HG03280 (cell line): Measurements from ENCODE around the gene TRPV3.
"Not testable (repeated sequence)": the region's sequence is repeated elsewhere in the genome, so short reads cannot be mapped to it uniquely, and the experiment has no call there.

Source experiments
- ATAC-seq: cut with Tn5 transposase; IDR thresholded peaks from one replicate; pipeline ENCODE4 v1.9.1; 2021; ENCODE audit warnings: mild to moderate bottlenecking, moderate library complexity; ENCODE audit not compliant: unreplicated experiment

The TRPV3 gene

DNA sequence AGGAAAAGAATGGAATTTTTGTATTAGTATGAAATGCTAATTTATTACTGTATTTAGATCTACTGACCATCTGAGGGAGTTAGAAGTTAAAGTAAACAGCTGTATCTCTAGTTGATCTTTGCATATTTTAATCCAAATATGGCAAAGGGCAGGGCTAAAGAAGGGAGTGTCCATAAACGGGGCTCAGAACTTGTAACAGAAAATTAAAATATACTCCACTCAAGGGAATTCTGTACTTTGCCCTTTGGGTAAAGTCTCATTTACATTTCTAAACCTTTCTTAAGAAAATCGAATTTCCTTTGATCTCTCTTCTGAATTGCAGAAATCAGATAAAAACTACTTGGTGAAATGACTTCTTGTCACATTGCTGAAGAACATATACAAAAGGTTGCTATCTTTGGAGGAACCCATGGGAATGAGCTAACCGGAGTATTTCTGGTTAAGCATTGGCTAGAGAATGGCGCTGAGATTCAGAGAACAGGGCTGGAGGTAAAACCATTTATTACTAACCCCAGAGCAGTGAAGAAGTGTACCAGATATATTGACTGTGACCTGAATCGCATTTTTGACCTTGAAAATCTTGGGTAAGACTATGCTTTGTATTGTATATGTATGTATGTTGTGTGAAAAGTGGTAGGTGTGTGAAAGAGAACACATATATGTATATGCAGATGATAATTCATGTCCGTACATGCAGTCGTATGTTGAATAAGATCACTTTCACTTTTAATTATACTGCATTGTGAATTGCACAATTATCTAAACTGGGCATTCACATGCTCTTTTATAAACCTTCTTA lies 81.6 kb downstream of the TRPV3 start, which contains the start of gene ASPA:
ASPA (plus strand) TSS at position 186 of the 799 bp plus-strand sequence; CDS start at position 349, 163 bp downstream.
- ATAC-seq, result no peak

DNA sequence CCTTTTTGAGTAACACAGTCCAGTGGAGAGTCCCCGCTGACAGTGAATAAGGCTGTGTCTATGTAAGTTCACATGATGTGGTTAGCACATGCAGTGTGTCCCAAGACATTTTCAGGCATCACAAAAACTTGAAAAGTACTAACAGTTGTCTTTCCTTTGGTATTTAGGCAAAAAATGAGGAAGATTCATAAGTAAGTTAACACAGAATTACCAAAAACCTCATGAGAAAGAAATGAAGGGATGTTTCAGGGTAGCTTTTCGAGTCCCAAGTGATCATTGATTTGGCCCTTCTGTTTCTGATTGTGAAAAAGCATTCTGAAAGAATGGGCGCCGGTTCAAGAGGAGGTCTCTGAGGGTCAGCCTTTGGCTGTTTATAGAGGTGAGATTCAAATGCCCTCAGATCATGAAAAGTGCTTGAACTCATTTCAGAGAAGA lies 82.3 kb downstream of the TRPV3 start:
- ATAC-seq, result no peak

DNA sequence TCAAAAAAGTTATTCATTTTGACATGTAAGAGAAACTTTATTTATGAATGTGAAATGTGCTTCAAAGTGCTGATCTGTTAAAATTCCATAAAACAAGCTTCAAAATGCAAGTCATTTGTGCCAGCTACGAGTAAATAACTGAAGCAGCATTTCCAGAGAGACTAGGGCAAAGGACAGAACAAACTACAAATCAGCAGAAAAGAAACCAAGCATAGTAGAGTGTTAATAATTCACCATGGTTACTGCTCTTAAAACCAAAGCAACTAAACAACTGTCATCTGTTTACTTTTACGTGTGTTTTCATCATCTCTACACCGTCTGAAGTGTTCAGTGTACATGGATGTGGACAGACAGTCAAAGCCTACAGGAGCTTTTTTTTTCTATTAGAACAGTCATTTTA lies 83.4 kb downstream of the TRPV3 start:
- ATAC-seq, result no peak

DNA sequence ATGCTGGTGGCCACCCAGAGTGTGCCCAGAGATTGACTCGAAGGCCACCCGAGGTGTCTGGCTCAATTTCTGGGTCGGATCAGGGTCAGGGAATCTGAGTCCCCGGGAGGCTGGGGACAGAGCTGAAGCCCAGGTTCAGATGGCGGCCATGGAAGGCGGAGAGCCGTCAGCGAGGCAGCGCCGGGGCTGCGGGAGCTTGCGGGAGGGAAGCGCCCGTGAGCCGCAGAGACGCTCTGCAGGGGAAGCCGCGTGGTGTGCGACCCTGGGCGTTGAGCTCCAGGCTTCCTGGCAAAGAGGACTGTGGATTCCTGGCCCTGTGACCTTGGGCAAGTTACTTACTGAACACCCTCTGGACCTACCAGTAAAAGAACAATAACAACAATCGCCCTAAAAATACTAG lies 85.5 kb downstream of the TRPV3 start:
- ATAC-seq, result no peak

DNA sequence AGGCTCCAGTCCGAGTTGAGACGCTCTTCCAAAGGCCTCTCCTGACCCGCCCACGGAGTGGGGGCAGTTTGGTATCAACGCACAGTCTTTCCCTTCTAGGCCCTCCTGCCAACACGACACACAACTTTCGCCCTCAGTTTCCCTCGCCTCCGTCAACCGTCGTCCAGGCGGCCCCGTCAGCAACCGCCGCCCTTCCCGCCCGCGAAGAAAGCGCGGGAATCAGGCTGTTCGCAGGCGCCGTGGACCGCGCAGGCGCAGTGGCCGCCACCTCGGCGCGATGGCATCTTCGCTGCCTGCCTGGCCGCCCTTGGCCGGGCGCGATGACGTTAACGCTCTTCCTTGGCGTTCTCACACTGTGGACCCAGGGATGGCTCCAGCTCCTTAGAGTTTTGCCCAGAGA lies 86.0 kb downstream of the TRPV3 start, which contains the start of gene SPATA22:
SPATA22 (minus strand) TSS at position 221 of the 400 bp plus-strand sequence. CDS start 2,494 bp downstream, outside the sequence.
- ATAC-seq, result no peak

DNA sequence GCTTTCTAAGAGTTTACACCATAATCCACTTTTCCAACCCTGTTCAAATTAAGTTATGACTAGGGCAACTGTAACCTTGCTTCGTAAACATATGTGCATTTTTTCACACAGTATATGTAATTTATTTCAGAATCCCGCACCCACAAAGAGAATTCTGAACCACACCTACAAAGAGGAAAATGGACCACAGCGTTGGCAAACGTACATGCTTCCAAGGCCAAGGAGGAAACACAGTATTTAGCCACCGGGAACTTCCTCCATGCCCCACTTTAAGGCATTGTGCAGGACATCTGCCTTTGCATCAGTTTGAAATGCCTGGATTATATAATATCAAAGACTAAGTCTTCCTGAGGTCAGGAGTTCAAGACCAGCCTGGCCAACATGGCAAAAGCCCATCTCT lies 88.1 kb downstream of the TRPV3 start:
- no peak for ATAC-seq

DNA sequence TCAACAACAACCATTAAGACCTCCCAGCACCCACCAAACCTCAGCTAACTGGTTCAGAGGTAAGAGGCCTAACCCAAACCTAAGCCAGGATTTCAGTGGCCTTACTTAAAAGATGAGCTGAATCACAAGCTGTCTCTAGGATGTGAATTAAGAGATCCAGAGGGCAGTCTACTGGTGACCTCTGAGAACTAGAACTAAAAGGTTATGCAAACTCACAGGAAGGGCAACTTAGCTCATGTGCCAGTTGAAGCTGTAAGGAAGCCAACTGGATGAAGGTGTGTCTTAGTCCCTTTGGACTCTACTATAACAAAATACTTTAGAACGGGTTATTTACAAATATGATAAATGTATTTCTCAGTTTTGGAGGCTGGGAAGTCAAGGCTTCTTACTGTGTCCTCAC lies 91.3 kb downstream of the TRPV3 start:
- ATAC-seq, result not testable (repeated sequence)
